GM23338 (cell line): ENCODE measurements around the gene PLP2. TPM values are rescaled to one million over a fixed set of nuclear protein-coding genes. Genes with fewer than 3 reads are reported as not detected.

Experiments
- ATAC-seq: fragments of 200-7000 bp; cut with Tn5 transposase; 3 replicates; pipeline ENCODE4 v1.9.1; 2020
- DNase-seq: peaks from one replicate; pipeline ENCODE4 v3.0.0-alpha.2; 2015; ENCODE audit warnings: low spot score
- H2AFZ ChIP-seq: fragments of 200-600 bp; sonication (generic); 2 replicates; pipeline ENCODE4 v1.8.0; 2016; ENCODE audit warnings: antibody characterized with exemption, mild to moderate bottlenecking, moderate library complexity
- H3F3A ChIP-seq: fragments of 200-600 bp; sonication (generic); replicated peaks from 2 replicates; pipeline ENCODE4 v1.8.0; 2017; ENCODE audit warnings: antibody characterized with exemption, mixed run types, low read depth
- H3K27ac ChIP-seq: fragments of 200-600 bp; sonication (generic); 2 replicates; pipeline ENCODE4 v1.6.1; 2016; ENCODE audit warnings: low read depth
- H3K27me3 ChIP-seq: fragments of 200-600 bp; sonication (generic); 2 replicates; pipeline ENCODE4 v1.8.0; 2016; ENCODE audit warnings: mild to moderate bottlenecking, mixed run types, moderate library complexity; ENCODE audit not compliant: insufficient read depth
- H3K36me3 ChIP-seq: fragments of 200-600 bp; sonication (generic); 2 replicates; pipeline ENCODE4 v1.8.0; 2016; ENCODE audit warnings: mild to moderate bottlenecking; ENCODE audit not compliant: insufficient read depth
- H3K4me1 ChIP-seq: fragments of 200-600 bp; sonication (generic); 2 replicates; pipeline ENCODE4 v1.8.0; 2016; ENCODE audit warnings: mild to moderate bottlenecking, moderate library complexity; ENCODE audit not compliant: insufficient read depth
- H3K4me2 ChIP-seq: fragments of 200-600 bp; sonication (generic); 2 replicates; pipeline ENCODE4 v1.7.1; 2017; ENCODE audit warnings: mixed run types
- H3K4me3 ChIP-seq: fragments of 200-600 bp; sonication (generic); 2 replicates; pipeline ENCODE4 v1.6.1; 2016; ENCODE audit warnings: mixed run types
- H3K79me2 ChIP-seq: fragments of 200-600 bp; sonication (generic); replicated peaks from 2 replicates; pipeline ENCODE4 v1.8.0; 2017; ENCODE audit warnings: mild to moderate bottlenecking; ENCODE audit not compliant: insufficient read depth
- H3K9me2 ChIP-seq: fragments of 200-600 bp; sonication (generic); 2 replicates; pipeline ENCODE4 v1.8.0; 2017; ENCODE audit not compliant: insufficient read depth
- H4K20me1 ChIP-seq: fragments of 200-600 bp; sonication (generic); replicated peaks from 2 replicates; pipeline ENCODE4 v1.8.0; 2017; ENCODE audit warnings: mild to moderate bottlenecking; ENCODE audit not compliant: insufficient read depth
- H3K27ac Mint-ChIP-seq: 2 replicates; pipeline ENCODE4 v1.8.0; 2020; ENCODE audit warnings: inconsistent platforms, mild to moderate bottlenecking, moderate library complexity, mixed read lengths
- H3K27me3 Mint-ChIP-seq: 3 replicates; pipeline ENCODE4 v1.8.0; 2022; ENCODE audit warnings: low read depth, mild to moderate bottlenecking, moderate library complexity, mixed read lengths, inconsistent platforms; ENCODE audit not compliant: insufficient read depth, poor library complexity
- H3K36me3 Mint-ChIP-seq: 3 replicates; pipeline ENCODE4 v1.8.0; 2021; ENCODE audit warnings: low read depth, mild to moderate bottlenecking, inconsistent platforms, moderate library complexity, mixed read lengths
- H3K4me1 Mint-ChIP-seq: 3 replicates; pipeline ENCODE4 v1.8.0; 2020; ENCODE audit warnings: mild to moderate bottlenecking, inconsistent platforms, mixed read lengths
- H3K4me3 Mint-ChIP-seq: 3 replicates; pipeline ENCODE4 v1.8.0; 2021; ENCODE audit warnings: moderate library complexity, mild to moderate bottlenecking, inconsistent platforms, mixed read lengths
- H3K9me3 Mint-ChIP-seq: 3 replicates; pipeline ENCODE4 v1.8.0; 2020; ENCODE audit warnings: moderate library complexity, mild to moderate bottlenecking, inconsistent platforms, mixed read lengths
- EZH2phosphoT487 ChIP-seq: fragments of 200-600 bp; sonication (generic); IDR thresholded peaks from one replicate; pipeline ENCODE4 v1.8.1; 2018; ENCODE audit warnings: antibody characterized with exemption; ENCODE audit not compliant: unreplicated experiment
- polyA plus RNA-seq: library from polyadenylated mRNA; unstranded; fragments of >200 nt; fragmentation: Nextera tagmentation; extraction: Ambion mirVana; gene quantifications from 2 replicates; pipeline ENCODE4 v1.2.1, GENCODE V29; 2016
- total RNA-seq: library from RNA; depleted of rRNA; stranded (reverse); fragments of >200 nt; shearing (Covaris generic); gene quantifications from 2 replicates; pipeline ENCODE4 v1.2.3, GENCODE V29; 2014
- TF ChIP-seq, protein P1 (sequence below): IDR thresholded peaks from 2 replicates; pipeline ENCODE4 v1.6.1; 2016; ENCODE audit warnings: antibody characterized with exemption
- TF ChIP-seq, protein P2 (sequence below): IDR thresholded peaks from one replicate; pipeline ENCODE4 v1.6.1; 2018; ENCODE audit warnings: antibody characterized with exemption; ENCODE audit not compliant: unreplicated experiment

Gene PLP2
- total and polyA plus RNA-seq, 2 experiments from 2014 or later = 3.4 to 9.5 TPM

DNA sequence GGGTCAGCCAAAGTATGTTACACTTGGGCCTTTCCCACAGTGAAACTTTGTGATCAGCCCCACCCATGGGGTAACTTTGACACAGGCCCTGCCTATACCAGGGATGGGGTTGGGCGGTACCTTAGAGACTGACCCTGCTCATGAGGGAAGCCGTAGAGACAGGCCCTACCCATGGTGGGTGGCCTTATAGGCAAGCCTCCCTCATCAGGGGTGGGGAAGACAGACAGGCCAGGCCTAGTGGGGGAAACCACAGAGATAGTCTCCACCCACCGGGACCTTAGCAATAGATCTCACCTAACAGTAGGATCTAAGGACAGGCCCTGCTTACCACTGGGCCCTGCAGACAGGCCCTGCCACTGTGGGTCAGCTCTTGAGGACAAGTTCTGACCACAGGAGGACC is 6.8 kb downstream of the PLP2 start:
- no peaks in the 10 kb centered on the region for H3K79me2 ChIP-seq
- no peaks in the 10 kb centered on the region for H3K36me3 ChIP-seq
- ATAC-seq = no peak
- no peaks in the 10 kb centered on the region for H3K9me2 ChIP-seq
- H3K4me1 ChIP-seq = no peaks in the 10 kb centered on the region
- no peak for DNase-seq
- peaks cover 1% of the 10 kb centered on the region for H3K27me3 ChIP-seq
- H3F3A ChIP-seq = no peaks in the 10 kb centered on the region
- Mint-ChIP-seq H3K27me3 (peaks cover 2% of the 10 kb centered on the region), H3K27ac (no peak overlapping the region), H3K4me1 (peaks cover 12% of the 10 kb centered on the region), H3K9me3 (no peaks in the 10 kb centered on the region; the same call in 2 of the 3 replicates), H3K4me3 (no peak overlapping the region), H3K36me3 (peaks cover 37% of the 10 kb centered on the region)
- H3K4me2 ChIP-seq = no peak overlapping the region
- H3K27ac ChIP-seq = no peak overlapping the region
- H3K4me3 ChIP-seq = no peak overlapping the region
- TF ChIP-seq, protein P1, sequence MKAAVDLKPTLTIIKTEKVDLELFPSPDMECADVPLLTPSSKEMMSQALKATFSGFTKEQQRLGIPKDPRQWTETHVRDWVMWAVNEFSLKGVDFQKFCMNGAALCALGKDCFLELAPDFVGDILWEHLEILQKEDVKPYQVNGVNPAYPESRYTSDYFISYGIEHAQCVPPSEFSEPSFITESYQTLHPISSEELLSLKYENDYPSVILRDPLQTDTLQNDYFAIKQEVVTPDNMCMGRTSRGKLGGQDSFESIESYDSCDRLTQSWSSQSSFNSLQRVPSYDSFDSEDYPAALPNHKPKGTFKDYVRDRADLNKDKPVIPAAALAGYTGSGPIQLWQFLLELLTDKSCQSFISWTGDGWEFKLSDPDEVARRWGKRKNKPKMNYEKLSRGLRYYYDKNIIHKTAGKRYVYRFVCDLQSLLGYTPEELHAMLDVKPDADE = no peak
- TF ChIP-seq, protein P2, sequence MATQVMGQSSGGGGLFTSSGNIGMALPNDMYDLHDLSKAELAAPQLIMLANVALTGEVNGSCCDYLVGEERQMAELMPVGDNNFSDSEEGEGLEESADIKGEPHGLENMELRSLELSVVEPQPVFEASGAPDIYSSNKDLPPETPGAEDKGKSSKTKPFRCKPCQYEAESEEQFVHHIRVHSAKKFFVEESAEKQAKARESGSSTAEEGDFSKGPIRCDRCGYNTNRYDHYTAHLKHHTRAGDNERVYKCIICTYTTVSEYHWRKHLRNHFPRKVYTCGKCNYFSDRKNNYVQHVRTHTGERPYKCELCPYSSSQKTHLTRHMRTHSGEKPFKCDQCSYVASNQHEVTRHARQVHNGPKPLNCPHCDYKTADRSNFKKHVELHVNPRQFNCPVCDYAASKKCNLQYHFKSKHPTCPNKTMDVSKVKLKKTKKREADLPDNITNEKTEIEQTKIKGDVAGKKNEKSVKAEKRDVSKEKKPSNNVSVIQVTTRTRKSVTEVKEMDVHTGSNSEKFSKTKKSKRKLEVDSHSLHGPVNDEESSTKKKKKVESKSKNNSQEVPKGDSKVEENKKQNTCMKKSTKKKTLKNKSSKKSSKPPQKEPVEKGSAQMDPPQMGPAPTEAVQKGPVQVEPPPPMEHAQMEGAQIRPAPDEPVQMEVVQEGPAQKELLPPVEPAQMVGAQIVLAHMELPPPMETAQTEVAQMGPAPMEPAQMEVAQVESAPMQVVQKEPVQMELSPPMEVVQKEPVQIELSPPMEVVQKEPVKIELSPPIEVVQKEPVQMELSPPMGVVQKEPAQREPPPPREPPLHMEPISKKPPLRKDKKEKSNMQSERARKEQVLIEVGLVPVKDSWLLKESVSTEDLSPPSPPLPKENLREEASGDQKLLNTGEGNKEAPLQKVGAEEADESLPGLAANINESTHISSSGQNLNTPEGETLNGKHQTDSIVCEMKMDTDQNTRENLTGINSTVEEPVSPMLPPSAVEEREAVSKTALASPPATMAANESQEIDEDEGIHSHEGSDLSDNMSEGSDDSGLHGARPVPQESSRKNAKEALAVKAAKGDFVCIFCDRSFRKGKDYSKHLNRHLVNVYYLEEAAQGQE = no peak
- no peak overlapping the region for H2AFZ ChIP-seq
- no peaks in the 10 kb centered on the region for H4K20me1 ChIP-seq

DNA sequence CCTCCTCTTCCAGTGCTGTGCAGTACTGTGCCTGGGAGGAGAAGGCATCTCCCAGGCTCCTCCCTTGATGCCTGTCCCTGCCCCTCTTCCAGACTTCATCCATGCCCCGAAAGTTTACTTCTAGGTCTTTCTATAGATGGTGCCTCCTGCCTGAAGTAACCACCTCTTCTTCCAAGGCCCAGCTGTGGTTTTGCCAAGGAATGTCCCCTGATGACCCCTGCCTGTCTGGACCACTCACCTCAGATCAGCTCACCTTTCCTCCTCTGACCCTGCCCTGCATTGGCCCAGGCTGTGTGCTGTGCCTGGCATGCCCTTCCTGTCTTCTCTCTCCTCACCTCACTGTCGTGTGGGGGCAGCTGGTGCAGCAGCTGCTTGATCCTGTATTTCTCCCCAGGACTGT is 7.7 kb downstream of the PLP2 start:
- Mint-ChIP-seq H3K4me3 (no peak overlapping the region), H3K4me1 (peaks cover 16% of the 10 kb centered on the region), H3K36me3 (peaks cover 39% of the 10 kb centered on the region), H3K27me3 (peaks cover 2% of the 10 kb centered on the region), H3K9me3 (no peaks in the 10 kb centered on the region; the same call in 2 of the 3 replicates), H3K27ac (no peak overlapping the region)
- Histone ChIP-seq H3K9me2 (no peaks in the 10 kb centered on the region), H3K4me2 (no peak overlapping the region), H3K4me3 (no peak overlapping the region), H3K4me1 (no peaks in the 10 kb centered on the region), H3K27me3 (no peaks in the 10 kb centered on the region), H3K36me3 (no peaks in the 10 kb centered on the region), H3K79me2 (no peaks in the 10 kb centered on the region), H3K27ac (no peak overlapping the region), H3F3A (no peaks in the 10 kb centered on the region), H2AFZ (no peak overlapping the region), H4K20me1 (no peaks in the 10 kb centered on the region)
- DNase-seq = no peak
- no peak for ATAC-seq
- TF ChIP-seq, protein P2 = no peak
- no peak for TF ChIP-seq EZH2phosphoT487
